Measurements from ENCODE around the gene ANGPT4. TPM values are rescaled to one million over a fixed set of nuclear protein-coding genes. Genes with fewer than 3 reads are reported as not detected.
"Not testable (repeated sequence)": the region's sequence is repeated elsewhere in the genome, so short reads cannot be mapped to it uniquely, and the experiment has no call there.

Gene ANGPT4
- total RNA-seq, 2 experiments from 2014 or later: not detected

DNA sequence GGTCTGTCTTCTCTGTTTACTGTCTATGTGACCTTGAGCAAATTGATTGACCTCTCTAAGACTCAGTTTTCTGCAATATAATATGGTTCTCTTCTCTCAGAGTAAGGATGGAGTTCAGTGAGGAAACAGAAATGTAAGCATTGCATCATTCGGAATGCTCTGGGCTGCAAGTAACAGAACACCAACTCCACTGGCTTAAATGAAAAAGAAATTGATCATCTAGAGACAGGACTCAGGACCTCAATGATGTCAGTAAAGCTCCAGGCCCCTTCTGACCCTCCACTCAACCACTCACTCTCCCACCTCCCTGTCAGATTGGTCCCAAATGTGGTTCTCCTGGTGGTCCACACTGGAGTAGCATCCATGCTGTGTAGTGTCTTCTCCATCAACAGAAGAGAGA is 50.7 kb downstream of the ANGPT4 start:
- intact Hi-C loops (cut with micrococcal nuclease): no loop called here
- no peak for DNase-seq
- no peaks in the 10 kb centered on the region for H3K9me3 Mint-ChIP-seq
- CTCF ChIA-PET: interaction anchor here (1.0 kb wide), 1 partner anchor 47 kb away, joined by 3 read pairs; no protein-coding TSS in a partner anchor
- H3K27me3 Mint-ChIP-seq: no peaks in the 10 kb centered on the region
- H3K27ac Mint-ChIP-seq: no peak overlapping the region
- no peaks in the 10 kb centered on the region for H3K4me1 Mint-ChIP-seq (ENCODE audit: low read depth)
- no peak overlapping the region for H3K4me3 Mint-ChIP-seq
- H3K36me3 Mint-ChIP-seq: no peaks in the 10 kb centered on the region
- POLR2A ChIA-PET: no interaction called here

DNA sequence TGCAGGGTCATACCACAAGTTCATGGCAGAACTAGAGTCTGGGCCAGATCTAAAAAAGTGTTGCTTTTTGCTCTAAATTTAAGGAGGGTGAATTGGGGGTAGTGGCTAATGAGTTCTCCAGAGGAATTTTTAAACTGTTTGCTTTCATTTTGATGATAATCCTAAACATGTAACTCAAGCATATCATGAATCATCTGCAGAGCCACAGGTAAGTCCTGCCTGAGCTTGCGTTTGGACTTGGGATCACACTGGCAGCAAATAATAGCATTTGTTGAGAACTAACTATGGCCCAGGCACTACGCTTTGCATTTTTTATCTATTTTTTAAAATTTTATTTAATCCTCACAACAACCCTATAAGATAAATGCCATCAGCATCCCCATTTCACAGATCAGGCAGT is 55.2 kb downstream of the ANGPT4 start:
- intact Hi-C loops (cut with micrococcal nuclease): no loop called here
- Mint-ChIP-seq H3K4me3 (no peak overlapping the region), H3K36me3 (no peaks in the 10 kb centered on the region), H3K4me1 (ENCODE audit: low read depth) (peaks cover 34% of the 10 kb centered on the region), H3K27me3 (no peaks in the 10 kb centered on the region), H3K9me3 (no peaks in the 10 kb centered on the region), H3K27ac (no peak overlapping the region)
- ChIA-PET CTCF (interaction anchor here (0.6 kb wide), 1 partner anchor 44 kb away, joined by 3 read pairs; no protein-coding TSS in a partner anchor), POLR2A (no interaction called here)
- DNase-seq: no peak

GRCh38 chr20:859751-860231 is 56.3 kb downstream of the ANGPT4 start:
- ChIA-PET POLR2A (no interaction called here), CTCF (interaction anchor here (1.3 to 1.5 kb wide), 3 partner anchors 12 to 96 kb away, joined by 3 to 5 read pairs (median 3); no protein-coding TSS in a partner anchor)
- intact Hi-C loops (cut with micrococcal nuclease): no loop called here
- no peak for DNase-seq
- Mint-ChIP-seq H3K9me3 (no peaks in the 10 kb centered on the region), H3K36me3 (no peaks in the 10 kb centered on the region), H3K4me1 (ENCODE audit: low read depth) (peaks cover 41% of the 10 kb centered on the region), H3K4me3 (no peak overlapping the region), H3K27me3 (no peaks in the 10 kb centered on the region), H3K27ac (no peak overlapping the region)

DNA sequence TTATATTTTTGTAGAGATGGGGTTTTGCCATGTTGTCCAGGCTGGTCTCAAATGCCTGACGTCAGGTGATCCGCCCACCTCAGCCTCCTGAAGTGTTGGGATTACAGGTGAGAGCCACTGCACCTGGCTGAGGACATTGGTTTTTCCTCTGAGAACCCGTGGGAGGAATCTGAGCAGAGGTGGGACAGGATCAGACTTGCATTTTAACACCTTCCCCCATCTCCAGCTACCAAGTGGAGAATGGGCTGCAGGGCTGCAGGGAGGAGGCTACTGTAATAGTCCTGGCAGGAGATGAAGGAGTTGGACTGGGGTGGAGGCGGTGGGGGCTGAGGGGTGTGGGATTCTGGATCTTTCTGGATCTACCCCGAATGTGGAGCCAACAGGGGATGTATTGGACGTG is 58.1 kb downstream of the ANGPT4 start:
- Mint-ChIP-seq H3K4me3 (no peak overlapping the region), H3K27me3 (no peaks in the 10 kb centered on the region), H3K9me3 (no peaks in the 10 kb centered on the region), H3K36me3 (no peaks in the 10 kb centered on the region), H3K27ac (no peak overlapping the region), H3K4me1 (ENCODE audit: low read depth) (peaks cover 54% of the 10 kb centered on the region)
- DNase-seq: no peak
- ChIA-PET POLR2A (no interaction called here), CTCF (no interaction called here)
- intact Hi-C loops (cut with micrococcal nuclease): no loop called here

GRCh38 chr20:856361-856775 is 59.8 kb downstream of the ANGPT4 start:
- POLR2A ChIA-PET: interaction anchor here (1.4 kb wide), 1 partner anchor 9 kb away, joined by 4 read pairs; no protein-coding TSS in a partner anchor
- Mint-ChIP-seq H3K27me3 (no peaks in the 10 kb centered on the region), H3K9me3 (no peaks in the 10 kb centered on the region), H3K27ac (no peak overlapping the region), H3K4me1 (ENCODE audit: low read depth) (peaks cover 58% of the 10 kb centered on the region), H3K4me3 (peak overlapping the region; percentile 12), H3K36me3 (no peaks in the 10 kb centered on the region)
- CTCF ChIA-PET: interaction anchor here (0.6 to 1.6 kb wide), 3 partner anchors 23 to 98 kb away, joined by 5 read pairs; partner anchors contain the start of gene FAM110A
- peak; percentile 75 for DNase-seq
- intact Hi-C loops (cut with micrococcal nuclease): loop anchor here (1.0 kb wide), 1 partner anchor 20 kb away; no protein-coding TSS in a partner anchor

DNA sequence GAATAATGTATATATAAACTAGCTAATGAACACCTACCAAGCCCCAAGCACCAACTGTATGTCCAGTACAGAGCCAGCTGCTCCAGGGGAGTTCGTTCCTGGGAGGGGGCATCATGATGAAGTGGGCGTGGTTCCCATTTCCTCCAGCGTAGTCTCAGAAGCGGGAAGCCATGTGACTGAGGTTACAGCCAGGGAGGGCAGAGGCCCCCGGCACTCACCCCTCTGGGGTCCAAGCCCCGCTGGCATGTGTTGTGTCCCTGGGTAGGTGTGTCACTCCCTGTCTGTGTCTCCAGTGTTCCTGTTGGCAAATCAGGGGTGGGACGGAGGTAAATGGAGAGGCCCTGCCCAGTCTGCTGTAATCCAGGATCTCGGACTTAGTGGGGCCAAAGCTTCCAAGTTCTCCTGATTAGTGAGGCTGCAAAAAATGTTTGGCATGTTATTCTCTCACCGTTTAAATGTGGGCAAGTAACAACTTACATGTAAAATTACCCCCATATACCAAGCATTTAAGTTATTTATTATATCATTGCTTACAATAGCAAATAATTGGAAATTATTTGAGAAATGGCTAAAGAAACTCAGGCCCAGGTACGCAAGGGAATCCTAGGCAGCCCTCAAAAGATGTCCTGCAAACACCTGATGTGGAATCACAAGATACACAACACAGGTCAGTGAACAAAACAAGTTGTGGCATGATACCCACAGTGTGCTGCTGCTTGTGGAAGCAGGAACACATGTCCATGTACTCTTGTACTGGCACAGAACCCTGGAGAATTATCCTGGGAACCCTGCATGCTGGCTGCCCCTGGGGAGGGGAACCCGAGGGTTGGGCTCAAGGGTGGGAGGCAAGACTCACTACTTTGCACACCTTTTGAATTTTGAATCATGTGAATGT is 60.4 kb downstream of the ANGPT4 start:
- Mint-ChIP-seq H3K4me3 (no peak overlapping the region), H3K27me3 (no peaks in the 10 kb centered on the region), H3K4me1 (ENCODE audit: low read depth) (peaks cover 65% of the 10 kb centered on the region), H3K9me3 (no peaks in the 10 kb centered on the region), H3K27ac (no peak overlapping the region), H3K36me3 (peaks cover 2% of the 10 kb centered on the region)
- intact Hi-C loops (cut with micrococcal nuclease): loop anchor here (1.0 kb wide), 1 partner anchor 19 kb away; no protein-coding TSS in a partner anchor
- POLR2A ChIA-PET: interaction anchor here (1.4 kb wide), 1 partner anchor 9 kb away, joined by 4 read pairs; no protein-coding TSS in a partner anchor
- CTCF ChIA-PET: interaction anchor here (0.6 to 1.6 kb wide), 3 partner anchors 22 to 99 kb away, joined by 5 read pairs; partner anchors contain the start of gene FAM110A
- DNase-seq: no peak

- intact Hi-C loops (cut with micrococcal nuclease): no loop called here
- peaks cover 64% of the 10 kb centered on the region for H3K4me1 Mint-ChIP-seq (ENCODE audit: low read depth)
- ChIA-PET POLR2A (interaction anchor here (0.5 kb wide), 1 partner anchor 10 kb away, joined by 3 read pairs; no protein-coding TSS in a partner anchor), CTCF (no interaction called here)
- no peaks in the 10 kb centered on the region for H3K9me3 Mint-ChIP-seq
- no peaks in the 10 kb centered on the region for H3K27me3 Mint-ChIP-seq
- H3K27ac Mint-ChIP-seq: no peak overlapping the region
- peaks cover 4% of the 10 kb centered on the region for H3K36me3 Mint-ChIP-seq
- no peak overlapping the region for H3K4me3 Mint-ChIP-seq
- DNase-seq: no peak
These were observed 61.5 kb downstream of the ANGPT4 start for GRCh38 chr20:854601-855000.

GRCh38 chr20:853406-853996 is 62.6 kb downstream of the ANGPT4 start:
- intact Hi-C loops (cut with micrococcal nuclease): no loop called here
- peak; percentile 29 for DNase-seq
- Mint-ChIP-seq H3K27ac (no peak overlapping the region), H3K27me3 (no peaks in the 10 kb centered on the region), H3K9me3 (no peaks in the 10 kb centered on the region), H3K4me3 (no peak overlapping the region), H3K4me1 (ENCODE audit: low read depth) (peaks cover 55% of the 10 kb centered on the region), H3K36me3 (peaks cover 4% of the 10 kb centered on the region)
- POLR2A ChIA-PET: no interaction called here
- CTCF ChIA-PET: interaction anchor here (1.0 to 1.5 kb wide), 3 partner anchors 20 to 114 kb away, joined by 3 read pairs; partner anchors contain the start of gene FAM110A

- CTCF ChIA-PET: interaction anchor here (0.9 to 1.4 kb wide), 2 partner anchors 11 to 30 kb away, joined by 3 to 4 read pairs; no protein-coding TSS in a partner anchor
- POLR2A ChIA-PET; H3K27me3 Mint-ChIP-seq; H3K36me3 Mint-ChIP-seq; H3K9me3 Mint-ChIP-seq; intact Hi-C loops (cut with micrococcal nuclease); DNase-seq; H3K4me3 Mint-ChIP-seq; H3K27ac Mint-ChIP-seq: not testable (repeated sequence)
- peaks cover 60% of the 10 kb centered on the region for H3K4me1 Mint-ChIP-seq (ENCODE audit: low read depth)
These were observed 67.4 kb downstream of the ANGPT4 start for GRCh38 chr20:848731-849130.

- peaks cover 59% of the 10 kb centered on the region for H3K4me1 Mint-ChIP-seq (ENCODE audit: low read depth)
These were observed 67.9 kb downstream of the ANGPT4 start for GRCh38 chr20:848193-848592.

GRCh38 chr20:846894-847278 is 69.2 kb downstream of the ANGPT4 start:
- Mint-ChIP-seq H3K4me3 (peak overlapping the region; percentile 77), H3K27ac (peak overlapping the region; percentile 91), H3K36me3 (peaks cover 10% of the 10 kb centered on the region), H3K27me3 (no peaks in the 10 kb centered on the region), H3K9me3 (no peaks in the 10 kb centered on the region), H3K4me1 (ENCODE audit: low read depth) (peaks cover 61% of the 10 kb centered on the region)
- intact Hi-C loops (cut with micrococcal nuclease): loop anchor here (2.0 kb wide), 1 partner anchor 14 kb away; the partner anchor contains the start of gene FAM110A
- POLR2A ChIA-PET: interaction anchor here (1.0 to 1.8 kb wide), 2 partner anchors 9 to 13 kb away, joined by 4 to 7 read pairs; partner anchors contain the start of gene FAM110A
- peak; percentile 69 for DNase-seq
- CTCF ChIA-PET: interaction anchor here (1.0 to 1.4 kb wide), 4 partner anchors 28 to 109 kb away, joined by 3 to 5 read pairs (median 4); no protein-coding TSS in a partner anchor

More at GRCh38 chr20:848193-848592, 67.9 kb downstream of the ANGPT4 start:
- ChIA-PET CTCF (interaction anchor here (0.9 to 1.4 kb wide), 3 partner anchors 11 to 108 kb away, joined by 3 to 5 read pairs (median 4); no protein-coding TSS in a partner anchor), POLR2A (no interaction called here)
- intact Hi-C loops (cut with micrococcal nuclease): no loop called here
- Mint-ChIP-seq H3K4me3 (no peak overlapping the region), H3K27ac (no peak overlapping the region), H3K9me3 (no peaks in the 10 kb centered on the region), H3K27me3 (no peaks in the 10 kb centered on the region), H3K36me3 (peaks cover 10% of the 10 kb centered on the region)
- DNase-seq: no peak

Data from activated CD4-positive, alpha-beta memory T cell treated with anti-CD3 and anti-CD28 coated beads for 36 hours (primary cell).